Smooth muscle cell of the coronary artery (primary cell): ENCODE data around the gene GALNT11. TPM values are rescaled to one million over a fixed set of nuclear protein-coding genes. Genes with fewer than 3 reads are reported as not detected.

ENCODE experiments used
- total RNA-seq: library from RNA; depleted of rRNA; stranded (reverse); fragments of >200 nt; gene quantifications from 2 replicates; pipeline ENCODE4 v1.2.3, GENCODE V29; 2014; ENCODE audit warnings: low replicate concordance

The GALNT11 gene
- 29.0 and 51.4 TPM in 2 replicates for total RNA-seq

DNA sequence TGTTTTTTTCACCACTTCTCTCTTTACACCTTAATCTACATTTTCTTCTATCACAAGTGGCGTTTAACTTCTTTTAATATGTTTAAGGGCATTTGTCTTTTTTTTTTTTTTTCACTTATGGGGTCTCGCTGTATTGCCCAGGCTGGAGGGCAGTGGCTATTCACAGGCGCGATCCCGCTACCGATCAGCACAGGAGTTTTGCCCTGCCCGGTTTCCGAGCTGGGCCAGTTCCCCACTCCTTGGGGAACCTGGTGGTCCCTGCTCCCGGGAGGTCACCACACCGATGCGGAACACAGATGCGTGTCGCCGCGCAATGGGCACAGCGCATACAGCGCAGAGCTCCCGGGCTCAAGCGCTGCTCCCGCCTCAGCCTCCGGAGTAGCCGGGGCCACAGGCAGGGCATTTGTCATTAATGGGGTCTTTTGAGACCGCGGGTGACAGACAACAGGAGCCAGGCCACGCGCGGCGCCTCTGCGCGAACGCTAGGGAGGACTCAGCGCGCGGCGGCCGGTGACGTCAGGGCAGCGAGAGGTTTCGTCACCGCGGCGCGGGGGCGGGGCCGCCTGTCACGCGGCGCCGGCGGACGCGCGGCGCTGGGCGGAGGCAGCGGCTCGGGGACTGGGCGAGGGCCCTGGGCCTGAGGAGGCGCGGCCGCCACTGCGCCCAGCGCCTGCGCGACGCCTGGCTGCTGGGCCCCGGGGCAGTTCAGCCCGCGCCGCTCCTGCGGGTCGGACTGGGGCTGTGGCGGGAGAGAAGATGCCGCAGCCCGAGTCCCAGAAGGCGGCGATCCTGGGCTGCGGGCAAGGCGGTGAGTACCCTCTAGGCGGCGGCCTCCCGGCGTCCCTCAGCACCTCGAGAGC, at the start of gene GALNT11:
Gene GALNT11 (plus strand): TSS at position 598 of the 860 bp plus-strand sequence. CDS start 68,554 bp downstream, outside the sequence.

Other genes with a start within 250 kb of the GALNT11 start
- 6.2 and 11.7 TPM in 2 replicates for gene PRKAG2, start 148.6 kb upstream of the GALNT11 start, total RNA-seq
- not detected in 2 replicates for gene GALNTL5, start 69.2 kb upstream of the GALNT11 start, total RNA-seq